ENCODE data around the gene SBNO1. TPM values are rescaled to one million over a fixed set of nuclear protein-coding genes. Genes with fewer than 3 reads are reported as not detected.
A peak's percentile ranks its signal among the peaks of the same experiment; 100 is the strongest.

SBNO1 gene
- total and polyA plus RNA-seq, 2 donors (not counting 1 experiment from before 2014, with no cell fraction given) = 5.9 to 47.5 TPM

GRCh38 chr12:123363390-123363739 lies 1.3 kb downstream of the SBNO1 start:
- H2AFZ ChIP-seq (ENCODE audit: insufficient read depth, low read depth, low read length, poor library complexity, severe bottlenecking) = peak overlapping the region; percentile 75
- peak overlapping the region; percentile 87 for H3K4me3 Mint-ChIP-seq
- DNase-seq = no peak
- H3K9me3 ChIP-seq (ENCODE audit: control extremely low read depth in 1 of 3, control insufficient read depth in 2 of 3, insufficient read depth in 1 of 3, low read length in 2 of 3) = no peaks in the 10 kb centered on the region
- POLR2A ChIA-PET = interaction anchor here (0.7 to 0.9 kb wide), 3 partner anchors 20 to 249 kb away, joined by 3 to 4 read pairs (median 3); partner anchors contain the start of gene KMT5A
- TF ChIP-seq EZH2 (IDR thresholded peaks at IDR 0.05; ENCODE audit: borderline replicate concordance, insufficient read depth, low read depth, low read length, poor library complexity, severe bottlenecking) = no peak
- TF ChIP-seq CTCF (IDR thresholded peaks at IDR 0.05) = no peak
- CTCF ChIA-PET = interaction anchor here (1.0 to 1.5 kb wide), 3 partner anchors 21 to 125 kb away, joined by 3 to 6 read pairs (median 5); partner anchors contain the start of gene KMT5A
- peak overlapping the region; percentile 95 for H3K27ac Mint-ChIP-seq
- H3K36me3 ChIP-seq (replicated peaks in 1 of 2; ENCODE audit: control extremely low read depth in 1 of 2, control insufficient read depth in 1 of 2, extremely low read depth in 1 of 2, insufficient read depth in 2 of 2, low read length in 1 of 2) = peaks cover 0 to 4% of the 10 kb centered on the region in 2 experiments
- H3K79me2 ChIP-seq (ENCODE audit: control insufficient read depth, insufficient read depth, low read length) = peaks cover 63% of the 10 kb centered on the region
- peak overlapping the region; percentile 64 to 83 (median 76) for H3K4me3 ChIP-seq (ENCODE audit: control extremely low read depth in 1 of 5, extremely low read depth in 1 of 5, insufficient read depth in 1 of 5, low read depth in 2 of 5, low read length in 4 of 5)
- H4K20me1 ChIP-seq (ENCODE audit: control insufficient read depth, insufficient read depth, low read length, poor library complexity, severe bottlenecking) = peaks cover 55% of the 10 kb centered on the region
- peak overlapping the region; percentile 86 for H3K4me2 ChIP-seq (replicated peaks; ENCODE audit: low read depth, low read length, poor library complexity, severe bottlenecking)
- intact Hi-C loops (cut with micrococcal nuclease) = no loop called here
- no peaks in the 10 kb centered on the region for H3K27me3 Mint-ChIP-seq
- H3K27me3 ChIP-seq (replicated peaks in 1 of 4; ENCODE audit: control extremely low read depth in 1 of 4, control insufficient read depth in 3 of 4, insufficient read depth in 4 of 4, low read length in 3 of 4) = no peaks in the 10 kb centered on the region
- peak overlapping the region; percentile 79 to 99 for H3K27ac ChIP-seq (ENCODE audit: low read length in 2 of 2)
- ATAC-seq (ENCODE audit: low read depth) = no peak
- no peaks in the 10 kb centered on the region for H3K9me3 Mint-ChIP-seq (ENCODE audit: insufficient read depth)
- peaks cover 17 to 23% of the 10 kb centered on the region in 2 donors for H3K4me1 ChIP-seq (ENCODE audit: control insufficient read depth in 2 of 2, insufficient read depth in 2 of 2, low read length in 2 of 2)
- H3K4me1 Mint-ChIP-seq = peaks cover 16% of the 10 kb centered on the region
- 2% methylated on average over 7 of the region's 9 CpGs for WGBS (ENCODE audit: insufficient coverage)
- H3K9ac ChIP-seq (ENCODE audit: low read length) = peak overlapping the region; percentile 76

GRCh38 chr12:123358035-123358434 lies 6.6 kb downstream of the SBNO1 start:
- H2AFZ ChIP-seq (ENCODE audit: insufficient read depth, low read depth, low read length, poor library complexity, severe bottlenecking) = no peak overlapping the region
- peaks cover 89% of the 10 kb centered on the region for H4K20me1 ChIP-seq (ENCODE audit: control insufficient read depth, insufficient read depth, low read length, poor library complexity, severe bottlenecking)
- Mint-ChIP-seq H3K27ac (no peak overlapping the region), H3K9me3 (ENCODE audit: insufficient read depth) (no peaks in the 10 kb centered on the region), H3K4me3 (no peak overlapping the region), H3K4me1 (peaks cover 29% of the 10 kb centered on the region), H3K27me3 (no peaks in the 10 kb centered on the region)
- no peak overlapping the region for H3K9ac ChIP-seq (ENCODE audit: low read length)
- DNase-seq = no peak
- no peaks in the 10 kb centered on the region for H3K27me3 ChIP-seq (replicated peaks in 1 of 4; ENCODE audit: control extremely low read depth in 1 of 4, control insufficient read depth in 3 of 4, insufficient read depth in 4 of 4, low read length in 3 of 4)
- no peak overlapping the region for H3K4me3 ChIP-seq (ENCODE audit: control extremely low read depth in 1 of 5, extremely low read depth in 1 of 5, insufficient read depth in 1 of 5, low read depth in 2 of 5, low read length in 4 of 5)
- H3K36me3 ChIP-seq (replicated peaks in 1 of 2; ENCODE audit: control extremely low read depth in 1 of 2, control insufficient read depth in 1 of 2, extremely low read depth in 1 of 2, insufficient read depth in 2 of 2, low read length in 1 of 2) = peaks cover 2 to 18% of the 10 kb centered on the region in 2 experiments
- 83% methylated on average over 1 of the region's 1 CpG for WGBS (ENCODE audit: insufficient coverage)
- POLR2A ChIA-PET = interaction anchor here (0.7 kb wide), 1 partner anchor 113 kb away, joined by 7 read pairs; no protein-coding TSS in a partner anchor
- ATAC-seq (ENCODE audit: low read depth) = no peak
- peaks cover 5 to 6% of the 10 kb centered on the region in 2 donors for H3K4me1 ChIP-seq (ENCODE audit: control insufficient read depth in 2 of 2, insufficient read depth in 2 of 2, low read length in 2 of 2)
- CTCF ChIA-PET = no interaction called here
- intact Hi-C loops (cut with micrococcal nuclease) = no loop called here
- H3K79me2 ChIP-seq (ENCODE audit: control insufficient read depth, insufficient read depth, low read length) = peaks cover 100% of the 10 kb centered on the region
- no peak overlapping the region for H3K27ac ChIP-seq (ENCODE audit: low read length in 2 of 2)
- no peaks in the 10 kb centered on the region for H3K9me3 ChIP-seq (ENCODE audit: control extremely low read depth in 1 of 3, control insufficient read depth in 2 of 3, insufficient read depth in 1 of 3, low read length in 2 of 3)
- no peak overlapping the region for H3K4me2 ChIP-seq (replicated peaks; ENCODE audit: low read depth, low read length, poor library complexity, severe bottlenecking)
- TF ChIP-seq CTCF (IDR thresholded peaks at IDR 0.05) (no peak), EZH2 (IDR thresholded peaks at IDR 0.05; ENCODE audit: borderline replicate concordance, insufficient read depth, low read depth, low read length, poor library complexity, severe bottlenecking) (no peak)
